NT2/D1 (cell line): ENCODE measurements around the gene TBCCD1.

ENCODE experiments used
- SUZ12 ChIP-seq: IDR thresholded peaks from 2 replicates; pipeline ENCODE4 v1.6.1; 2011; ENCODE audit not compliant: insufficient read length, insufficient read depth; ENCODE audit errors: extremely low read depth
- ZNF274 ChIP-seq: IDR thresholded peaks from 2 replicates; pipeline ENCODE4 v1.6.1; 2011; ENCODE audit warnings: mild to moderate bottlenecking, low read depth, low read length

GRCh38 chr3:186510374-186511079, 56.6 kb downstream of the TBCCD1 start:
- TF ChIP-seq ZNF274 (no peak), SUZ12 (no peak)
